Measurements from ENCODE around the gene SLC13A5.

SLC13A5 gene

GRCh38 chr17:6755731-6756184 is 42.6 kb upstream of the SLC13A5 start, which contains the start of gene XAF1 (continued):
- no peak for TF ChIP-seq REST (tag by site-specific recombination; IDR thresholded peaks at IDR 0.05)
- no peak for TF ChIP-seq ZNF707 (tag by site-specific recombination; IDR thresholded peaks at IDR 0.05)
- TF ChIP-seq GFI1B (tag by site-specific recombination; IDR thresholded peaks at IDR 0.05) = no peak
- no peak for TF ChIP-seq OVOL3 (tag by site-specific recombination; IDR thresholded peaks at IDR 0.05)

- ChIA-PET POLR2A (no interaction called here), CTCF (interaction anchor here (0.6 kb wide), 1 partner anchor 62 kb away, joined by 3 read pairs; no protein-coding TSS in a partner anchor)
- Histone ChIP-seq H3K4me3 (ENCODE audit: low read depth, low read length) (no peak overlapping the region), H3K4me1 (ENCODE audit: control insufficient read depth, insufficient read depth, low read length) (no peaks in the 10 kb centered on the region; the same call in 1 of the 2 replicates), H3K9me3 (ENCODE audit: control insufficient read depth, insufficient read depth, low read depth, low read length) (no peaks in the 10 kb centered on the region), H3K36me3 (ENCODE audit: control insufficient read depth in 2 of 2, insufficient read depth in 1 of 2, low read length in 2 of 2) (no peaks in the 10 kb centered on the region), H3K27ac (ENCODE audit: extremely low read depth, low read depth, low read length) (no peak overlapping the region)
- no peak for TF ChIP-seq ZBTB10 (tag by site-specific recombination; IDR thresholded peaks at IDR 0.05)
- no peak for TF ChIP-seq BCL11A (tag by site-specific recombination; IDR thresholded peaks at IDR 0.05; ENCODE audit: low read depth)
- TF ChIP-seq ZNF768 (tag by site-specific recombination; IDR thresholded peaks at IDR 0.05) = no peak
- TF ChIP-seq ZNF548 (tag by site-specific recombination; IDR thresholded peaks at IDR 0.05) = no peak
- no peak for TF ChIP-seq ZNF426 (tag by site-specific recombination; IDR thresholded peaks at IDR 0.05)
- no peak for TF ChIP-seq ZNF223 (tag by site-specific recombination; IDR thresholded peaks at IDR 0.05)
- TF ChIP-seq ZNF785 (tag by site-specific recombination; IDR thresholded peaks at IDR 0.05) = no peak
- TF ChIP-seq ZNF292 (tag by site-specific recombination; IDR thresholded peaks at IDR 0.05; ENCODE audit: borderline replicate concordance, low read depth) = no peak
- TF ChIP-seq MZF1 (tag by site-specific recombination; IDR thresholded peaks at IDR 0.05; ENCODE audit: borderline replicate concordance) = no peak
- no peak for TF ChIP-seq ZNF776 (tag by site-specific recombination; IDR thresholded peaks at IDR 0.05; ENCODE audit: borderline replicate concordance)
- no peak for TF ChIP-seq ZNF140 (tag by site-specific recombination; IDR thresholded peaks at IDR 0.05)
- no peak for TF ChIP-seq ZNF585B (tag by site-specific recombination; IDR thresholded peaks at IDR 0.05)
- no peak for TF ChIP-seq ZNF664 (tag by site-specific recombination; IDR thresholded peaks at IDR 0.05)
- TF ChIP-seq SETDB1 (IDR thresholded peaks at IDR 0.05; ENCODE audit: insufficient read length, low read length) = no peak
Measured at GRCh38 chr17:6755281-6755680, 42.1 kb upstream of the SLC13A5 start.

GRCh38 chr17:6753546-6753945 is 40.4 kb upstream of the SLC13A5 start:
- ChIA-PET POLR2A (no interaction called here), CTCF (no interaction called here)
- Histone ChIP-seq H3K9me3 (ENCODE audit: control insufficient read depth, insufficient read depth, low read depth, low read length) (no peaks in the 10 kb centered on the region), H3K4me3 (ENCODE audit: low read depth, low read length) (no peak overlapping the region), H3K36me3 (ENCODE audit: control insufficient read depth in 2 of 2, insufficient read depth in 1 of 2, low read length in 2 of 2) (no peaks in the 10 kb centered on the region), H3K27ac (ENCODE audit: extremely low read depth, low read depth, low read length) (no peak overlapping the region), H3K4me1 (ENCODE audit: control insufficient read depth, insufficient read depth, low read length) (no peaks in the 10 kb centered on the region; the same call in 1 of the 2 replicates)
- TF ChIP-seq GLI4 (tag by site-specific recombination; IDR thresholded peaks at IDR 0.05) = no peak
- no peak for TF ChIP-seq MYNN (tag by site-specific recombination; IDR thresholded peaks at IDR 0.05; ENCODE audit: borderline replicate concordance)
- no peak for TF ChIP-seq ZNF645 (tag by site-specific recombination; IDR thresholded peaks at IDR 0.05)

Data from HEK293 (cell line).